Activated naive CD4-positive, alpha-beta T cell treated with anti-CD3 and anti-CD28 coated beads, Interleukin-2, amount 50 U/mL, for 16 hours (primary cell): ENCODE data around the gene ZNRF4.
"Not testable (repeated sequence)": the region's sequence is repeated elsewhere in the genome, so short reads cannot be mapped to it uniquely, and the experiment has no call there.

Source experiments
- DNase-seq: peaks from one replicate; pipeline ENCODE4 v3.0.0-alpha.2; 2020

Gene ZNRF4

GRCh38 chr19:5455367-5456129, at the start of gene ZNRF4:
Gene ZNRF4 (plus strand): TSS chr19:5455417. CDS start chr19:5455492, 75 bp downstream.
- no peak for DNase-seq

GRCh38 chr19:5406198-5406597, 49.0 kb upstream of the ZNRF4 start:
- not testable (repeated sequence) for DNase-seq

- DNase-seq = no peak
Measured at GRCh38 chr19:5406816-5407215, 48.4 kb upstream of the ZNRF4 start.

- DNase-seq = no peak
Measured at GRCh38 chr19:5407356-5407755, 47.9 kb upstream of the ZNRF4 start.

GRCh38 chr19:5417495-5418436, 37.5 kb upstream of the ZNRF4 start:
- no peak for DNase-seq

GRCh38 chr19:5418677-5419076, 36.5 kb upstream of the ZNRF4 start:
- DNase-seq = no peak

GRCh38 chr19:5420953-5421352, 34.3 kb upstream of the ZNRF4 start:
- DNase-seq = no peak

GRCh38 chr19:5423567-5424125, 31.6 kb upstream of the ZNRF4 start:
- no peak for DNase-seq

- DNase-seq = no peak
Measured at GRCh38 chr19:5424192-5424973, 30.8 kb upstream of the ZNRF4 start.

- DNase-seq = no peak
Measured at GRCh38 chr19:5425260-5425659, 30.0 kb upstream of the ZNRF4 start.

GRCh38 chr19:5430237-5430636, 25.0 kb upstream of the ZNRF4 start:
- DNase-seq = no peak

GRCh38 chr19:5432687-5433086, 22.5 kb upstream of the ZNRF4 start:
- DNase-seq = no peak

- no peak for DNase-seq
Measured at GRCh38 chr19:5434351-5434917, 20.8 kb upstream of the ZNRF4 start.

GRCh38 chr19:5434970-5435641, 20.1 kb upstream of the ZNRF4 start:
- DNase-seq = peak; percentile 50

- DNase-seq = no peak
Measured at GRCh38 chr19:5435642-5436017, 19.6 kb upstream of the ZNRF4 start.

GRCh38 chr19:5436106-5436947, 18.9 kb upstream of the ZNRF4 start:
- no peak for DNase-seq

- no peak for DNase-seq
Measured at GRCh38 chr19:5436948-5437306, 18.3 kb upstream of the ZNRF4 start.

GRCh38 chr19:5438756-5439155, 16.5 kb upstream of the ZNRF4 start:
- DNase-seq = not testable (repeated sequence)

- DNase-seq = no peak
Measured at GRCh38 chr19:5439452-5439851, 15.8 kb upstream of the ZNRF4 start.

- DNase-seq = no peak
Measured at GRCh38 chr19:5440299-5440698, 14.9 kb upstream of the ZNRF4 start.

- no peak for DNase-seq
Measured at GRCh38 chr19:5443723-5444122, 11.5 kb upstream of the ZNRF4 start.
